CD14-positive monocyte (primary cell): ENCODE data around the gene C4orf51. TPM values are rescaled to one million over a fixed set of nuclear protein-coding genes. Genes with fewer than 3 reads are reported as not detected.

Experiments
- DNase-seq, 3 donors: peaks; one replicate each; pipeline ENCODE4 v3.0.0-alpha.2; 2011 to 2022
- H2AFZ ChIP-seq: 2 replicates; pipeline ENCODE4 v1.6.0; 2012; ENCODE audit warnings: mild to moderate bottlenecking, low read depth, low read length, inconsistent platforms; ENCODE audit not compliant: insufficient read depth, poor library complexity, severe bottlenecking
- H3K27ac ChIP-seq, 2 donors: 1 replicate in 1 of 2; 2 replicates in 1 of 2; pipeline ENCODE4 v1.5.1; 2012 to 2013; ENCODE audit warnings: low read length in 2 of 2, control low read depth in 1 of 2, inconsistent platforms in 1 of 2, low read depth in 1 of 2, mild to moderate bottlenecking in 1 of 2
- H3K27me3 ChIP-seq, 2 donors: one replicate each; pipeline versions ENCODE4 v1.6.0 to v1.6.1; 2011 to 2013; ENCODE audit warnings: low read length in 2 of 2; ENCODE audit not compliant: control insufficient read depth in 2 of 2, insufficient read depth in 2 of 2
- H3K36me3 ChIP-seq, 2 donors: replicated peaks in 1 of 2; 1 replicate in 1 of 2; 2 replicates in 1 of 2; pipeline versions ENCODE4 v1.5.1 to v1.6.1; 2012 to 2013; ENCODE audit warnings: low read length in 2 of 2, control low read depth in 1 of 2, inconsistent platforms in 1 of 2, mild to moderate bottlenecking in 1 of 2; ENCODE audit not compliant: insufficient read depth in 2 of 2, control insufficient read depth in 1 of 2
- H3K4me1 ChIP-seq, 2 donors: 1 replicate in 1 of 2; 2 replicates in 1 of 2; pipeline versions ENCODE4 v1.5.1 to v1.6.1; 2012 to 2013; ENCODE audit warnings: low read length in 2 of 2, control low read depth in 1 of 2, inconsistent platforms in 1 of 2, mild to moderate bottlenecking in 1 of 2, moderate library complexity in 1 of 2; ENCODE audit not compliant: insufficient read depth in 2 of 2, control insufficient read depth in 1 of 2
- H3K4me2 ChIP-seq: replicated peaks from 2 replicates; pipeline ENCODE3; 2012; ENCODE audit warnings: low read length, moderate library complexity, mild to moderate bottlenecking; ENCODE audit not compliant: poor library complexity, severe bottlenecking; ENCODE audit errors: extremely low read depth
- H3K4me3 ChIP-seq, 3 experiments: fragments of 200-600 bp in 1 of 3; sonication (generic) in 1 of 3; replicated peaks in 1 of 3; 1 replicate in 2 of 3; 2 replicates in 1 of 3; pipeline ENCODE4 v1.5.1; 2011 to 2013; ENCODE audit warnings: low read length in 3 of 3, mild to moderate bottlenecking in 3 of 3, control low read depth in 2 of 3, low read depth in 2 of 3, inconsistent platforms in 1 of 3, moderate library complexity in 1 of 3
- H3K79me2 ChIP-seq: 2 replicates; pipeline ENCODE4 v1.6.0; 2012; ENCODE audit warnings: mild to moderate bottlenecking, control low read depth, inconsistent platforms, low read length, moderate library complexity; ENCODE audit not compliant: insufficient read depth
- H3K9ac ChIP-seq: 2 replicates; pipeline ENCODE4 v1.6.0; 2017; ENCODE audit warnings: low read length, mild to moderate bottlenecking; ENCODE audit not compliant: insufficient read depth, poor library complexity, severe bottlenecking
- H3K9me3 ChIP-seq, 2 donors: replicated peaks in 1 of 2; 1 replicate in 1 of 2; 2 replicates in 1 of 2; pipeline versions ENCODE4 v1.5.1 to v1.6.1; 2012 to 2013; ENCODE audit warnings: low read length in 2 of 2, control low read depth in 1 of 2; ENCODE audit not compliant: control insufficient read depth in 1 of 2, insufficient read depth in 1 of 2
- H4K20me1 ChIP-seq: 2 replicates; pipeline ENCODE4 v1.6.0; 2012; ENCODE audit warnings: mild to moderate bottlenecking, low read length, control low read depth, moderate library complexity; ENCODE audit not compliant: insufficient read depth
- H3K27ac Mint-ChIP-seq, 7 donors: one replicate each; pipeline ENCODE4 v1.8.0; 2020; ENCODE audit warnings: mild to moderate bottlenecking in 7 of 7, mixed read lengths in 7 of 7, moderate library complexity in 6 of 7, inconsistent platforms in 2 of 7
- H3K27me3 Mint-ChIP-seq, 3 donors: one replicate each; pipeline ENCODE4 v1.8.0; 2021 to 2022; ENCODE audit warnings: low read depth in 3 of 3, mild to moderate bottlenecking in 3 of 3, mixed read lengths in 3 of 3, moderate library complexity in 3 of 3, inconsistent platforms in 1 of 3
- H3K36me3 Mint-ChIP-seq, 2 donors: one replicate each; pipeline ENCODE4 v1.8.0; 2020; ENCODE audit warnings: mixed read lengths in 2 of 2, inconsistent platforms in 1 of 2, mild to moderate bottlenecking in 1 of 2
- H3K4me1 Mint-ChIP-seq: one replicate; pipeline ENCODE4 v1.8.0; 2020; ENCODE audit warnings: mild to moderate bottlenecking, mixed read lengths
- H3K4me3 Mint-ChIP-seq, 2 donors: one replicate each; pipeline ENCODE4 v1.8.0; 2020; ENCODE audit warnings: mild to moderate bottlenecking in 2 of 2, mixed read lengths in 2 of 2, moderate library complexity in 1 of 2
- H3K9me3 Mint-ChIP-seq, 7 donors: one replicate each; pipeline ENCODE4 v1.8.0; 2020 to 2022; ENCODE audit warnings: mixed read lengths in 7 of 7, mild to moderate bottlenecking in 6 of 7, moderate library complexity in 6 of 7, inconsistent platforms in 2 of 7
- CTCF ChIP-seq: fragments of 200-600 bp; IDR thresholded peaks from one replicate; pipeline ENCODE4 v1.8.0; 2022; ENCODE audit warnings: antibody characterized with exemption, mild to moderate bottlenecking
- WGBS: methylation state at CpG from one replicate; pipeline ENCODE4 v1.1.5; 2013; ENCODE audit warnings: missing lambda C conversion rate; ENCODE audit not compliant: insufficient coverage; 5-methylcytosine and 5-hydroxymethylcytosine counted together
- intact Hi-C, 2 donors: fragments of 100-400 bp; cut with micrococcal nuclease; formaldehyde crosslinking; loops; one replicate each; pipeline versions ENCODE4 v1.15.0 to v1.15.1; 2023
- polyA plus RNA-seq, 3 donors: library from polyadenylated mRNA; depleted of rRNA in 1 of 3; unstranded in 2 of 3; stranded (reverse) in 1 of 3; fragments of 300-500 nt in 2 of 3; fragments of >200 nt in 1 of 3; fragmentation: Illumina TruSeq in 2 of 3; gene quantifications; 1 replicate in 2 of 3; 2 replicates in 1 of 3; pipeline ENCODE4 v1.2.3, GENCODE V29; 2012 to 2021

The C4orf51 gene
- polyA plus RNA-seq, 3 donors = not detected

- Histone ChIP-seq H3K27ac (no peak overlapping the region), H3K79me2 (no peaks in the 10 kb centered on the region), H3K4me3 (no peak overlapping the region), H3K9me3 (peaks cover 0 to 2% of the 10 kb centered on the region in 2 donors), H3K4me2 (no peak overlapping the region), H3K36me3 (no peaks in the 10 kb centered on the region), H3K9ac (no peak overlapping the region), H2AFZ (no peak overlapping the region), H3K27me3 (no peaks in the 10 kb centered on the region), H4K20me1 (no peaks in the 10 kb centered on the region), H3K4me1 (no peaks in the 10 kb centered on the region)
- DNase-seq = no peak
- no peaks in the 10 kb centered on the region for H3K4me1 Mint-ChIP-seq
- peaks cover 0 to 2% (median 2%) of the 10 kb centered on the region in 3 donors for H3K27me3 Mint-ChIP-seq
- no peak overlapping the region for H3K27ac Mint-ChIP-seq
- intact Hi-C loops = no loop called here
- no peak for TF ChIP-seq CTCF
- peaks cover 6 to 15% (median 12%) of the 10 kb centered on the region in 7 donors for H3K9me3 Mint-ChIP-seq
- H3K36me3 Mint-ChIP-seq = no peaks in the 10 kb centered on the region
- H3K4me3 Mint-ChIP-seq = no peak overlapping the region
- 100% methylated on average over 1 of the region's 1 CpG for WGBS
These were observed 956 bp downstream of the C4orf51 start for GRCh38 chr4:145680902-145681301.

GRCh38 chr4:145681518-145681917 lies 1.6 kb downstream of the C4orf51 start:
- intact Hi-C loops = no loop called here
- Mint-ChIP-seq H3K36me3 (no peaks in the 10 kb centered on the region), H3K9me3 (peaks cover 6 to 14% (median 12%) of the 10 kb centered on the region in 7 donors), H3K27ac (no peak overlapping the region), H3K4me1 (no peaks in the 10 kb centered on the region), H3K27me3 (peaks cover 0 to 2% (median 2%) of the 10 kb centered on the region in 3 donors), H3K4me3 (no peak overlapping the region)
- Histone ChIP-seq H3K4me3 (no peak overlapping the region), H3K9me3 (peaks cover 0 to 2% of the 10 kb centered on the region in 2 donors), H3K4me2 (no peak overlapping the region), H3K27ac (no peak overlapping the region), H3K36me3 (no peaks in the 10 kb centered on the region), H3K4me1 (no peaks in the 10 kb centered on the region), H3K27me3 (no peaks in the 10 kb centered on the region), H2AFZ (no peak overlapping the region), H4K20me1 (no peaks in the 10 kb centered on the region), H3K79me2 (no peaks in the 10 kb centered on the region), H3K9ac (no peak overlapping the region)
- no peak for TF ChIP-seq CTCF
- no peak for DNase-seq
